ENCODE measurements around the gene MARK1. TPM values are rescaled to one million over a fixed set of nuclear protein-coding genes. Genes with fewer than 3 reads are reported as not detected.
A peak's percentile ranks its signal among the peaks of the same experiment; 100 is the strongest.
"Not testable (repeated sequence)": the region's sequence is repeated elsewhere in the genome, so short reads cannot be mapped to it uniquely, and the experiment has no call there.

MARK1 gene
- total RNA-seq, 1 experiment from 2014 or later = not detected

- H3K36me3 ChIP-seq = no peaks in the 10 kb centered on the region
- H3K4me3 ChIP-seq = no peak overlapping the region
- peaks cover 21% of the 10 kb centered on the region for H3K27me3 ChIP-seq
- H3K9me3 ChIP-seq = no peaks in the 10 kb centered on the region
- DNase-seq = no peak
Observed at GRCh38 chr1:220655509-220655908, 127.6 kb downstream of the MARK1 start.

DNA sequence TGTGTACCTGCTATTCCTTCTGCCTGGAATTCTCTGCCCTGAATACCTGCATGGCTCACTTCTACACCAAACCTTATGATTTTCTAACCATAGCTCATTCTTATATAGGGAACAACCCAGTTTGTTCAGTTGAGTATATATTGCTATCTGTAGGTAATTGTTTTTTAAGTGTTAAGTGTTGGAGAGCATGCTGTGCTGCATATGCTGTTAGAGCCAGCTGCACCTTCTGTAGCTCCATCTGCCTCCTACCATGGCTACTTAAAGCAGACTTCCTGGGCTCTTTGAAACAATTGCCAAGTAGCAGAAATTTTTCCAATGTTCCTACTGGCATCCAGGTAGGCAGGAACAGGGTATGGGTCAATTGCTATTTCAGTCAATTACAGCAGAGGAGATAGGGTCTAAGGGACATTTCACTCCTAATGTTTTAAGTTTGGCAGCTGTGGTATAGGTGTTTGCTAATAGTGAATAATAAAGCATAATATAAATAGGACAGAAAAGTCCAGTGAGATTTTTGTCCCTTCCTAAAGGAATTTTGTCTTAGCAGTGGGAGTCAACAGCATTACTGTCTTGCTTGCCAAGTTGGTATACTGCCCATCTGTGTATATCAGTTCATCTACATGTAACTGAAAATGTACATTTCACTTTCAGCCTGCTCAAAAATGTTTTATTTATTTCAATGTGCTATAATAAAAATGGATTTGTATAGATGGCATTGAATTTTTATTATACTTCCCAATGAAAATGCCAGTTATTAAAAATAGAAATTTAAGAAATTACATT lies 128.2 kb downstream of the MARK1 start:
- no peak overlapping the region for H3K4me3 ChIP-seq
- no peak for DNase-seq
- no peaks in the 10 kb centered on the region for H3K36me3 ChIP-seq
- H3K9me3 ChIP-seq = no peaks in the 10 kb centered on the region
- peaks cover 21% of the 10 kb centered on the region for H3K27me3 ChIP-seq

DNA sequence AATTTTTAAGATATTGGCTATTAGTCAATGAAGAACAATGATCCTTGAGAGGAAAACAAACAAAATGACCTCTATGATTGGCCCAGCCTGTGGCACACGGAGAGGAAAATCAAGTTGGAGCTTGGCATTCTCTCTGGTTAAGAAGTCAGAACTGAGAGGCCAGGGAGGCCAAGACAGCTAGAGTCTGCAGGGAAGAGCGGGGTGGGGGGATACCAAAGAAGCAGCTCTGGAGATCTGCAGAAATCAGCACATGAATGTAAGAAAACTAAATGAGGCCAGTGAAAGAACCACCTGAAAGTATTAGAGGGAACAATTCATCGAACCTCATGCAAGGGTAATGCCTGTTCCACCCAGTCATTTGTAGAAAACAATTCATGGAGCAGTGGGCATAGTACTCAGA lies 138.4 kb downstream of the MARK1 start:
- DNase-seq = no peak

DNA sequence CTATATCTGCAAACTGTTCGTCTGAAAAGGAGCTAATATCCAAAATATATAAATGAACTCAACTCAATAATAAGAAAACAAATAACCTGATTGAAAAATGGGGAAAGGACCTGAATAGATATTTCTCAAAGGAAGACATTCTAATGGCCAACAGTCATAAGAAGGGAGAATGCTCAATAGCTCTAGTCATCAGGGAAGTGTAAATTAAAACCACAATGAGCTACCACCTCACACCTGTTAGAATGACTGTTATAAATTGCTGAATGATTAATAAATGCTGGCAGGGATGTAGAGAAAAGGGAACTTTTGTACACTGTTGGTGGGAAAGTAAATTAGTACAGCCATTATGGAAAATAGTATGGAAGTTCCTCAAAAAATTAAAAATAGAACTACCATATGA lies 141.1 kb downstream of the MARK1 start:
- Histone ChIP-seq H3K9me3 (peaks cover 16% of the 10 kb centered on the region), H3K4me3 (no peak overlapping the region), H3K36me3 (no peaks in the 10 kb centered on the region), H3K27me3 (peaks cover 9% of the 10 kb centered on the region)
- no peak for DNase-seq

More for the DNA sequence above, 138.4 kb downstream of the MARK1 start:
- H3K4me3 ChIP-seq = no peak overlapping the region
- peaks cover 11% of the 10 kb centered on the region for H3K9me3 ChIP-seq
- H3K27me3 ChIP-seq = peaks cover 17% of the 10 kb centered on the region
- H3K36me3 ChIP-seq = no peaks in the 10 kb centered on the region

DNA sequence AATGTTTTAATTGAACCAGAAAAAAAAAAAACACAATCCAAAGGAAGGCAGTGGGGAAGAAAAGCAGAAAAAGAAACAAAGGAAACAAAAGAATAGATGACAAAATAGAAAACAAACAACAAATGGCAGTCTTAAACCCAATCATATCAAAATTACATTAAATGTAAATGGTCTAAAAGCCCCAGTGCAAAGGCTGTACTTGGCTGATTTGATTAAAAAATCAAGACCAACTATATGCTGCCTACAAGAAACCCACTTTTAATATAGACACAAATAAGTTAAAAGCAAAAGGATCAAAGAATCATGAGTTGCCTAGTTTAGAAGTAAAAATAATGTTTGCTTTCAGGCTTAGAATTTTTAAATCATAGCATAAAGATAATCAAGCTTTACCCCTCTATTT lies 142.4 kb downstream of the MARK1 start:
- H3K36me3 ChIP-seq = no peaks in the 10 kb centered on the region
- peaks cover 16% of the 10 kb centered on the region for H3K9me3 ChIP-seq
- DNase-seq = no peak
- H3K4me3 ChIP-seq = no peak overlapping the region
- no peaks in the 10 kb centered on the region for H3K27me3 ChIP-seq

GRCh38 chr1:220673921-220674320 lies 146.0 kb downstream of the MARK1 start:
- no peak overlapping the region for H3K4me3 ChIP-seq
- DNase-seq = no peak
- no peaks in the 10 kb centered on the region for H3K36me3 ChIP-seq
- no peaks in the 10 kb centered on the region for H3K27me3 ChIP-seq
- H3K9me3 ChIP-seq = peaks cover 13% of the 10 kb centered on the region

- H3K9me3 ChIP-seq = no peaks in the 10 kb centered on the region
- H3K27me3 ChIP-seq = no peaks in the 10 kb centered on the region
- H3K36me3 ChIP-seq = no peaks in the 10 kb centered on the region
- H3K4me3 ChIP-seq = no peak overlapping the region
- DNase-seq = no peak
Observed at GRCh38 chr1:220677251-220677650, 149.3 kb downstream of the MARK1 start.

GRCh38 chr1:220680085-220680687 lies 152.2 kb downstream of the MARK1 start:
- Histone ChIP-seq H3K27me3 (no peaks in the 10 kb centered on the region), H3K36me3 (no peaks in the 10 kb centered on the region), H3K4me3 (no peak overlapping the region), H3K9me3 (no peaks in the 10 kb centered on the region)
- no peak for DNase-seq

DNA sequence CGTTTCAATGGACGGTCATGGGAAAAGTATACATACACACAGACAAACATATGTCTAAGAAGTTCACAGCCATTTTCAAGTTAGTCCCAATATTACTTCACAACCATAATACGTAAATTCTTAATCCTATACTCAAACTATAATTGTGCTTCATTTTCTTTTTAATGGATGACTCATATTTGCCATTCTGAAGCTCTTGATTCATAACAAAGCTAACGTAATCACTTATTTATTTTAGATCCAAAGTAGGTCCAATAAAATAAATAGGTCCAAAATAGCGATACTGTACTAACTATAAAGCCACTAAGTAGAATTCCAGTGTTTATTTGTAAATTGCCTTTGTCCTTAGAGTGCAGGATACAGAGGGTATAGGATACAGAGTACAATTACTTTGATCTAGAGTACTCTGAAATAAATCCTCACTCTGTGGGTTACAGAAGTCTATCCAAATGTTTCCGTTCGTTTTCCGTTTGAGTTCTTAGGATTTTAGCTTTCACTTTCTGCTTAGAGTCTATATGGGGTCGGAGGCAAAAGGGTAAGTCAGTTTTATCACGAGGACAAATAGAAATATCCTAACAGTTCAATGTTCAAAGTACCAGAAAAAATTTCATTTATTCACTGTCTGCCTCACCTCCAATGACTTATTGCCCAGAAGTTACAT lies 153.4 kb downstream of the MARK1 start:
- Histone ChIP-seq H3K27me3 (no peaks in the 10 kb centered on the region), H3K4me3 (peak overlapping the region; percentile 42), H3K36me3 (no peaks in the 10 kb centered on the region), H3K9me3 (no peaks in the 10 kb centered on the region)
- DNase-seq = no peak

DNA sequence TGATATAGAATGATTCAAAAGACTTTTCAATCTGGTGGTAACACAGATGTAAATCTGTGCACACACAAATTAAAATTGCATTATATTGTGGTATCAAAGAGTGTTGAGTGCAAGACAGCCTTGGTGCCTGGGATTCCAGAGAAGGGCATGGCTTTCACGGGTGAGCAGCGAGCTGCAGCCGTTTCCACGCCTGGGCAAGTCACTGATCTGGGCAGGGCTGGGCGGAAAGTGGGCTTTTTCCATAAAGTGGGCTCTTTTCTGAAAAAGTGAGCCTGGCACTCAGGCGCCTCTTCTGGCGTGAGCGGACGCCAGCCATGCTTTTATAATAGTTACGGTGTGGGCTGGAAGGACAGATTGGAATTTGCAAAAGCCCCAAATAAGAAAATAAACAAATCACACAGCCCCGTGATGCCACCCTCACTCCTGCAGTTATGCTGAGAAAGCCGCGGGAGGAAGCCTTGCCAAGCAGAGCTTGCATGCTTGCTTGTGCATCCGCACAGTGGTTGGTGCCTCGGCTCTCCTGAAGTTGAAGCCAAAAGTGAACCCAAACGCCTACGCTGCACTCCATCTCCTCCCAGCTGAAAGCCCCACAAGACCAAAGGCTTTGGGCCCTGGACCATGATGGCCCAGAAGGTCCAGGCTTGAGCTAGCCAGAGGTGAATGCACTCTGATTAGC lies 155.1 kb downstream of the MARK1 start:
- no peaks in the 10 kb centered on the region for H3K9me3 ChIP-seq
- DNase-seq = peak; percentile 70
- no peaks in the 10 kb centered on the region for H3K27me3 ChIP-seq
- no peaks in the 10 kb centered on the region for H3K36me3 ChIP-seq
- no peak overlapping the region for H3K4me3 ChIP-seq

DNA sequence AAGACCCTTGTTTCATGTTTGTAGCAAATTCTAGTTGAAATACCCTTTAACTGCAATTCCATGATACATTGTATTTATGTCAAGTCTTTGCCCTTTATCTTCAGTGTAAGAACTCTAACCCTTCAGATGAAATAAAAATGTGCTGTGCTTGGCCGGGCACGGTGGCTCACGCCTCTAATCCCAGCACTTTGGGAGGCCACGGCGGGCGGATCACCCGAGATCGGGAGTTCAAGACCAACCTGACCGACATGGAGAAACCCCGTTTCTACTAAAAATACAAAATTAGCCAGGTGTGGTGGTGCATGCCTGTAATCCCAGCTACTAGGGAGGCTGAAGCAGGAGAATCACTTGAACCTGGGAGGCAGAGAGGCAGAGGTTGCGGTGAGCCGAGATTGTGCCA lies 155.8 kb downstream of the MARK1 start:
- DNase-seq, H3K4me3 ChIP-seq, H3K9me3 ChIP-seq, H3K27me3 ChIP-seq, H3K36me3 ChIP-seq: not testable (repeated sequence)

DNA sequence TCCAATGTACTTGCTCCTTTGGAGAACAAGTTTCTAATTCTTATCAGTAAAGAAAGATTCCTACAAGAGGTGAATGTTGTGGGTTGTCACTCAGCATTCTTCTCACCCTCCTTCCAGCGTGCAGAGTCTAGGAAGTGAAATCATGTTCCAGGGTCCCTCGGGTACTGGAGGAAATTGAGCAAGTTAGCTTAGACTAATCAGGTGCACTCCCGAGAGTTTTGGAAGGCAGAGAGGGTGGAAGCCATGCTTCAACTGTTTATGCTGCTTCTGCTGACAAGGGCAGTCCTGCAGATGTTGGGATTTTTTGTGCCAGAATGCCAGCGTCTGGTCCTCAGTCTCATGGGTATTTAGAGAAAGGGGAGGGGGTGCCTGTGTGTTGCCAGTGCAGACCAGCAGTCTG lies 157.0 kb downstream of the MARK1 start:
- H3K27me3 ChIP-seq = no peaks in the 10 kb centered on the region
- DNase-seq = no peak
- no peak overlapping the region for H3K4me3 ChIP-seq
- H3K9me3 ChIP-seq = no peaks in the 10 kb centered on the region
- H3K36me3 ChIP-seq = no peaks in the 10 kb centered on the region

- H3K9me3 ChIP-seq = no peaks in the 10 kb centered on the region
- no peak overlapping the region for H3K4me3 ChIP-seq
- no peaks in the 10 kb centered on the region for H3K36me3 ChIP-seq
- DNase-seq = no peak
- peaks cover 5% of the 10 kb centered on the region; the same call in 1 of the 2 replicates for H3K27me3 ChIP-seq
Observed at GRCh38 chr1:220685879-220686278, 157.9 kb downstream of the MARK1 start.

GRCh38 chr1:220687809-220688208 lies 159.9 kb downstream of the MARK1 start:
- no peak overlapping the region for H3K4me3 ChIP-seq
- DNase-seq = no peak
- H3K27me3 ChIP-seq = peaks cover 20% of the 10 kb centered on the region
- H3K36me3 ChIP-seq = no peaks in the 10 kb centered on the region
- H3K9me3 ChIP-seq = no peaks in the 10 kb centered on the region; the same call in 1 of the 2 replicates

DNA sequence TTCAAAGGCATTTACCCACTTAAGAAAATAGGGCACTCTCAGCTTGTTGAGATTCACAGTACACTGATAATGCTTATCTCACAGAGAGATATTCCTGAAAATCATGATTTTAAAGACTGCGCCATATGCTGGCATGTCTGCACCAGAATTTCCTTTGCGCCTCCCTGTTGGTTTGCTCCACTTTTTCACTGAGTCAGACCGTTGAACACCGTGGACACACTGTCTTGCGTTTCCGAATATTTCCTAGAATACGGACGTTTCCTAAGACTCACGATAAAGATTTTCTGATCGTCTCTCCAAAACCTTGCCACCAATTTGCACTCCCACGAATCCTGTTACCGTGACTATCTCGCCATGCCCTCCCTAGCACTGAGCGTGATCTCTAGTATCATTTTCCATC lies 161.7 kb downstream of the MARK1 start:
- DNase-seq = no peak
- Histone ChIP-seq H3K9me3 (no peaks in the 10 kb centered on the region; the same call in 1 of the 2 replicates), H3K27me3 (peaks cover 29% of the 10 kb centered on the region), H3K4me3 (peak overlapping the region; percentile 49; the same call in 1 of the 2 replicates), H3K36me3 (no peaks in the 10 kb centered on the region)

GRCh38 chr1:220690140-220691052 lies 162.5 kb downstream of the MARK1 start, which contains the start of gene C1orf115:
TSS of gene C1orf115 (plus strand) at chr1:220690363. CDS start at chr1:220690403, 40 bp downstream.
- no peaks in the 10 kb centered on the region; the same call in 1 of the 2 replicates for H3K9me3 ChIP-seq
- H3K27me3 ChIP-seq = peaks cover 29% of the 10 kb centered on the region
- peak; percentile 50 for DNase-seq
- H3K36me3 ChIP-seq = no peaks in the 10 kb centered on the region
- peak within 1 kb of the TSS; percentile 49 for H3K4me3 ChIP-seq

Data from MG63 (cell line).